ENCODE measurements around the gene NCS1.

The NCS1 gene

DNA sequence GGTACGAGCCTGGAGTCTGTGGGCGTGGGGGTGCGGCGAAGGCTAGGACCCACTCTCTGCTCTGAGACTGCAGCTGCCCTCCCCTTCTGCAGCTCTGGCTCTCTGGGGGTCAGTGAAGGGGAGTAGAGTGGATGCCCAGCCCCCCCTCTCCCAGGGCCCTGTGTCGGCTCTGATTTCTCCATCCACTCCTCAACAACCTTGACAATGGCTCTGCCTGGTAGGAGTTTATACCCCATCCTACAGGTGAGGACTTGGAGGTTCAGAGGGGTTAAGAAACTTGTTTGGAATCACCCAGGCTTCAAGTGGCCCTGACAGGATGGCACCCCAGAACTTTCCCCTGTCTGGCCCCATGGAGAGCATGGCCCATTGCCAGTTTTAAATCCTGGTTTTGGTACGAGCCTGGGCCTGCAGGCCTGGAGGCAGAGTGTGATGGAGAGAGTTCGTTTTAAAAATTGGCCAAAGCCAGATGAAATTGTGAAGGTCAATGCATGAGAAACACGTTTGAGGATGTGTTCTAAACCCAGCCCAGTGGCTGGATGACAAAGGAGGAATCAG, 22.3 kb downstream of the NCS1 start:
- DNase-seq (ENCODE audit: low read depth) = no peak

DNA sequence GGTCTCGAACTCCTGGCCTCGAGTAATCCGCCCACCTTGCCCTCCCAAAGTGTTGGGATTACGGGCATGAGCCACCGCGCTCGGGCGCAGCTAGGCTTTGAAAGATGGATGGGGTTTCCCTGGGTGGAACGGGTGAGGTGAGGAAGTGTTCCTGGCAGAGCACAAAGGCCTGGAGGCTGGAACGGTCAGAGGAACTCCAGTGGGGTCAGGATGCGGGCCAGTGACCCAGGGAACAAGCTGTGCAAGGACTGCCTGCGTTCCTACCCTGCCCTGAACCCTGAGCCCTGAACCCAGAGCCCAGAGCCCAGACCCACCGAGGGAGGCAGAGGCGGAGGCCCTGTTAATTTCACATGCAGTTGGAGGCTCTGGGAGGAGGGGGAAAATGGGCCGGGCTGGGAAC, 23.4 kb downstream of the NCS1 start:
- no peak for DNase-seq (ENCODE audit: low read depth)

DNA sequence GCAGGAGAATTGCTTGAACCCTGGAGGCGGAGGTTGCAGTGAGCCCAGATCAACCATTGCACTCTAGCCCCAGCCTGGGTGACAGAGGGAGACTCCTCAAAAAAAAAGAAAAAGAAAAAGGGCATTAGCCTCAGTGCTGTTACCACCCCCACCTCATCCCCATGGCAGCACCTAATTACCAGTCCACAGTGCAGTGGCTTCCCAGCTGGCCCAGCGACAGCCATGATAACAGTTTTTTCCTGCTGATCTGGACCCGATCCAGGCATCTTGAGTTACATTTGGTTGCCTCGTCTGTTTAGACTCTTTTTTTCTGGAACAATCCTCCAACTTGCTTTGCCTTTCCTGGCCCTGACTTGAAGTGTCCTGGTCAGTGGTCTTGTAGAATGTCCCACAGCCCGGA, 24.4 kb downstream of the NCS1 start:
- DNase-seq (ENCODE audit: low read depth) = no peak

DNA sequence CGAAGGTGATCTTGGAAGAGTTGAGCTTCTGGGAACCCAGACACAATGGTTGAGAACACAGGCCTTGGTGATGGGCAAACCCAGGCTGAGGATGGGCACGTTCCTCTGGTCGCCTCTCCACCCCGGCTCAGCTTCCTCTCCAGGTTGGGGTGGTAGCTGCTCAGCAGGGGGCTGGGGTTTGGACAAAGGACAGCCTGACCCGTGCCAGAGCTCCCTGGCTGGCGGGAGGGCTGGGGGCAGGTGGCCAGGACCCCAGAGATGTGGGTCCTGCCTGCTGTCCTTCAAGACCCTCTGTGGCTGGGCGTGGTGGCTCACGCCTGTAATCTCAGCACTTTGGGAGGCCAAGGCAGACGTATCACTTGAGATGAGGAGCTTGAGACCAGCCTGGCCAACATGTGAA, 25.2 kb downstream of the NCS1 start:
- DNase-seq (ENCODE audit: low read depth) = no peak

DNA sequence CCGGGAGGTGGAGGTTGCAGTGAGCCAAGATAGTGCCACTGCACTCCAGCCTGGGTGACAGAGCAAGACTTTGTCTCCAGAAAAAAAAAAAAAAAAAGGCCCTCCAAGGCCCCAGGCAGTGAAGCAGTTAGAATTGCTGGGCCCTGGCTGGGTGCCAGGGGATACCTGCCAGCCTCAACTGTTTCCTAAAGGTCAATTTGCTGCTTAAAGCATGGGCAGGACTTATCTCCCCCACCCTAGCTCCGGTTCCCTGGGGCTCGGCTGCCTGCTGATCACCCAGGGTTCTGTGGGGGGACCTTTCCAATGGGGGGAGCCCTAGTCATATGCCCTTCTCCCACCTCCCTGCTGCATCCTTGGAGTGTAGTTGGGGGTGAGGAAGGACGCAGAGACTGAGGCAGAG, 25.7 kb downstream of the NCS1 start:
- DNase-seq (ENCODE audit: low read depth) = no peak

DNA sequence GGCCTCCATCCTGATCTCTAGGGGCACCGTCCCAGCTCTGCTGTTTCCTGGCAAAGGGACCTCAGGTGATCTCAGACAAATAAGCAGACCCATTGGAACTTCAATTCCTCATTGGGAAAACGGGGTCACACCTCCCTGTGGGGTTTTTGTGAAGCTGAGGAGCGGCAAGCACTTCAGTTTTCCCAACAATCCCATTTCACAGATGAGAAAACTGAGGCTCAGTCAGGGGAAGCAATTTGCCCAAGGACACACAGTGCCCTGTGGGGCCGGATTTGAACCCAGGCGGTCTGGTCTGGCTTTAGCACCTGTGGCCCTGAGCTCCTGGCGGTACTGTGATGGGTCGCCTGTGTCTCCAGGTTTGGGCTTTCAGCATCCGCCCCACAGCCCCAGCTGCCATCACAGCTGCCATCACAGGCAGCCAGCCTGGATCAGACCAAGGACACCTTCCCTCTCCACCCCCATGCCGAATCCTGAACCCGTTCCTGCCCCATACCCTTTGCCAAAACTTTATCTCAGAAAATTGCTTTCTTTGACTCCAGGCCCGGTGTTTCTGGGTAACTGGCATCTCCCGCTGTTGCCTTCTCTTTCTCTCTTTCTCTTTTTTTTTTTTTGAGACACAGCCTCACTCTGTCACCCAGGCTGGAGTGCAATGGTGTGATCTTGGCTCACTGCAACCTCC, 26.4 kb downstream of the NCS1 start:
- DNase-seq (ENCODE audit: low read depth) = no peak

DNA sequence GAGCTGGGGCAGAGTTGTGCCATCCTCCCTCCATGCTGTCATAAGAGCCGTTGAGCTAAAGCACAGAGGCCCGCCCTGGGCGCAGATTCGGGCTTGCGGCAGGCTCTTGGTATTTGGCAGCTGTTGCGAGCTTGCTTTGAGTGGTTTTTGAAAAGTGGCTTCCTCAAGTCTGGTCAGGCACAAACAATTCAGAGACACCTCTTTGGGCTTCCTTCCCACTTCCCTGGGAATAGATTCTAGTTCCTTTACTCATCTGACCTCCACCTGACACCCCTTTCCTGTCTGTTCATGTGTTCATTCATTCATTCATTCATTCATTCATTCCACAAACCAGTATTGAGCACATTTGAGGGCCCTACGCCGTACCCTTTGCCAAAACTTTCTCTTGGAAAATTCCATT, 27.4 kb downstream of the NCS1 start:
- no peak for DNase-seq (ENCODE audit: low read depth)

DNA sequence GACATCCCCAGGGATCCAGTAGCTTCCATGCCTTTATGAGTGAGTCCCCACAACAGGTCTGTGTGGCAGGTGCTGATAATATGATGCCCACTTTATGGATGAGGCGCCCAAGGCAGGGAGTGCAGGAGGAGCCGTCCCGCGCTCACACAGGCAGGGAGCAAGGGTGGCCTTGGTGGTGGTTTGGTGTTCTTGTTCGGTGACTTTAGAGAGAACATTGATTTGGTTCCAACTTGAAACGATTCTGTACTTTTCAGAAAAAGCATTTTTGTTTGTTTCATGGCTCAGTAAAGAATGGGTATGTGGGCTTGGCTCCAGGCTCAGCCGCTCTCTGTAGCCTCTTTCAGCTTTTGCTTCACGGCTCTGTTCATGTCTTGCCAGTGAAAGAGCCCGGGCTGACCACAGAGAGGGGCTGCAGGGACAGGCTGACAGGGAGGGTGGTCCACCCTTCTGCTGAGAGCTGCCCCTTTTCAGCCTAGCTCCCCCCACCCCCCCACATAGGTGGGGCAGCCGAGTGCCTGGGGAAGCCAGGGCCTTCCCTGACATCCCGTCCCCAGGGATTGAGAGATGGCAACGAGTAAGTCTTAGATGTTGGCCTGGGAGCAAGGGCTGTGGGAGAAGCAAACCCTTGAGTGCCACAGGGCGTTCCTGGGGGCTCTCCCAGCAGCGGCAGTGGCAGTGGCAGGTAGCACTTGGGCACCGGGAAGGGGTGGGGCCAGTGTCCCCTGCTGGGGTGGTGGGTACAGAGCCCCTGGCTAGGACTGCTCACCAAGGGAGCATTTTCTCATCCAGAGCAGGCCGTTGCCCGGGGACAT, 28.0 kb downstream of the NCS1 start:
- no peak for DNase-seq (ENCODE audit: low read depth)

DNA sequence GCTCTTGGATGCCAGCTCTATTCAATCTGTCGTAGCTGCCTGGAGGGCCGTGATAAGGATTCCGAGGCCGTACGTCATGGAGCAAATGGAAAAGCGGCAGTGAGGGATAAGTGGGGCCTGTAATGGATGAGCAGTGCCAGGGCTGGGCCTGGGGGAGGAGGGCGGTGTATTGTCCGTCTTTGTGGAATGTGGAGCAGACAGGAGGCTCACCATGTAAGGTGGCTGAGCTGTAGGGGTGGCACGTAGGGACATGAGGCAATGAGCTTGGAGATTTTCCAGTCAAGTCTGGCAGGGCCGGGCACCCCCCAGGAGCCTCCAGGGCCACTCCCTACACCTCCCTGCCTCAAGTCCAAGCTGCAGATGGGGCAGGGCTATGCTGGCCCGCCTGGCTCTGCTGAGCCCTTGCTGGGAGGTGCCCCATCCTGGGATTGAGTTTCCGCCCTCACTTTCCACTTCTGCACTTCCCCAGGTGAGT, 29.2 kb downstream of the NCS1 start:
- no peak for DNase-seq (ENCODE audit: low read depth)

DNA sequence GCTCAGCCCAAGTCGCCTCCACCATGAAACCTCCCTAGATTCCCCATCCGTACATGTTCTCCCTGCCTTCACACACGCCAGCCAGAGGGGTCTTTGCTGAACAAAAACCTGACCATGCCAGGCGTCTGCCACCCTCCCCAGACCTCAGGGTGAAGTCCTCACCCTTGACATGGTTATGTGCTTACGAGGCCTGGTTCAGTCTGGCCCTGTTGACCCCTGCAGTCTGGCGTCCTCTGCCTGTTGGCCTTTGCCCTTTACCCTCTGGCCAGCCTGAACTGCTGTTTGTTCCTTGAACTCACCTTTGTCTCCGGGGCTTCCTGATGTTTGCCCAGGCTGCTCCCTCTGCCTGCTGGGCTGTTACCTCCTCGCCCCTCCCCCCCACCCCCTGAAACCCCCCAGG, 29.8 kb downstream of the NCS1 start:
- no peak for DNase-seq (ENCODE audit: low read depth)

DNA sequence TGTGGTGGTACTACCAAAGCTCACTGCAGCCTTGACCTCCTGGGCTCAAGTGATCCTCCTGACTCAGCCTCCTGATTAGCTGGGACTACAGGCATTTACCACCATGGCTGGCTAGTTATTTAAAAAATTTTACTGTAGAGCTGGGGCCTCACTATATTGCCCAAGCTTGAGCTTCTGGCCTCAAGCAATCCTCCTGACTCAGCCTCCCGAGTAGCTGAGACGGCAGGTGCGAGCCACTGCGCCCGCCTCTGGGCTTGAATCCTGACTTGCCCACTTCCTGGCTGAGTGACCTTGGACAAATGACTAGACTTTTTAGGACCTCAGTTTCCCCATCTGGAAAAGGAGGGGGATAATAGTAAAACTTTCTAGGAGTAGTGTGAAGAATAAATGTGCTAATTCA, 32.1 kb downstream of the NCS1 start:
- DNase-seq (ENCODE audit: low read depth) = no peak

DNA sequence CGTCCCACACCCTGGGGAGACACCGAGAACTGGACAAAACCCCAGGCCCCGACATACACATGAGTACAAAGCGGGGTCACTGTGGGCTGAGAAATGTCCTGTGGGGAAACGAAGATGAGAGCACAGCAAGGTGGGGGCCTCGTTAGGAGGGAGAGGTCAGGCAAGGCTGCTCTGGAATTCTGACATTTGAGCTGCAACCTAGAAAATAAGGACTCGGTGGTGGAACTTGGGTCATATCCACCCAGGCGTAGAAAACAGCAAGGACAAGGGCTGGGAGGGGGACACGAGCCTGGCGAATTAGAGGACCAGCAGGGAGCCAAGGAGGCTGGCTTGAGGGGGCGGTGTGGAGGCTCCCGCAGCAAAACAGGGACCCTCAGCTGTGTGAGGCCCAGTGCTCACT, 32.8 kb downstream of the NCS1 start:
- DNase-seq (ENCODE audit: low read depth) = no peak

DNA sequence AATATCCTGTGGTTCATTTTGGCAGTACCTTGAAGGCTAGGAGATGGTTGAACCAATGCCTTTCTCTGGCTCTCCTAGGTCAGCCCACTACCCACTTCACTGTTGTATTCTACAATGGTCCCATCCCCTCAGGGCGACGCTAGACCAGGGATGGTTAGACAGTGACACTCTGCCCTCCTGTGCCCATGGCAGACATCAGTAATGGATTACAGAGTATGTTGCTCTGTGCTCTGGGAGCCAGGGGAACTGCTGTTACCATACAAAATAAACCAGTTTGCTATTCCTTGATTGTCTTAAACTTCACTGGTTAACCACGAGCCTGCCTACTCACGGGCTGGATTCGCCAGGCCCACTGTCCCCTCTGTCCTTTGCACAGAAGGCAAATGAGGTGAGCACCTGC, 33.7 kb downstream of the NCS1 start:
- no peak for DNase-seq (ENCODE audit: low read depth)

DNA sequence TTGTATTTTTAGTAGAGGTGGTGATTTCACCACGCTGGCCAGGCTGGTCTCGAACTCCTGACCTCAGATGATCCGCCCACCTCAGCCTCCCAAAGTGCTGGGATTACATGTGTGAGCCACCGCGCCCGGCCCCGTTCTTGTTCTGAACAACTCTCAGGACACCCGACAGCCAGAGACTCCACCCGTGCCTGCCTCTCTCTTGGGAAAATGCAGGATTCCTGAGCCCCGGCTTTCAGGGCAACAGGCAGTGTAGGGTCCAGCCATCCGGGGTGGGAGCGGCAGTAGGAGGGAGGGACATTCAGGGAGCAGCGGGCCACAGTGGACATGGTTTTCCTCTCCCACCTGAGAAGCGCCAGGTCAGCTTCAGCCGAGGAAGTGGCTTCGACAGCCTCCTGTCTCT, 34.4 kb downstream of the NCS1 start:
- no peak for DNase-seq (ENCODE audit: low read depth)

DNA sequence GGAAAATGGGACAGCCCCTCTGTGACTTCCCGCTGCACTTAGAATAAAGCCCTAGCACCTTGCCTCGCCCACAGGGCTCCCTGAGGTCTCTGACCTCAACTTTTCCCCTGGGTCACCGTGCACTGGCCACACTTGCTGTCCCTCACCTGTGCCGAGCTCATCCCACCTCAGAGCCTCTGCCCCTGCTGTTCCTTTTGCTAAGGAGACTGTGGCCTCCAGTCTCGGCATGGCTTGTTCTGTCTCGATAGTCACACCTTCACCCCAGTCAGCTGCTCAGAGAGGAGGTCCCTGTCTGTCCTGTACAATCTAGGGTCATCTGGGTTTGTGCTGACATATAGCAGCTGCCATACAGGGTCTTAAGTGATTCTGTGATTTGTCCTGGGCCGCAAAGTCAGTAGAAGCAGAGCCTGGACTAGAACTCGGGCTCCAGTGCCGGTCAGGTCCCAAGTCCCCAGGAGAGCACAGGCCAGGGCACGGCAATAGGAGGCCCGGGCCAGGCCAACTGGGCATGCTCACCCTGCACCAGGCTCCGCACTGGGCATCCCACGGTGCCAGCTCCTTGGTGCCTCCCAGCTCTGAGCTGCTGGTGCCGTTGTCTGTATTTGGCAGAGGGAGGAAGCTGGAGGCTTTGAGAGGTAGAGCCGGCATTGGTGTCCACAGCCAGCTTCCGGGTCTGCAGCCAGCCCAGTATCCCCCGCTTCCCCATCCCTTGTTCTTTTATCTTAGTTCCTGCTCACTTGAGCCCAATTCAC, 35.2 kb downstream of the NCS1 start:
- DNase-seq (ENCODE audit: low read depth) = no peak

DNA sequence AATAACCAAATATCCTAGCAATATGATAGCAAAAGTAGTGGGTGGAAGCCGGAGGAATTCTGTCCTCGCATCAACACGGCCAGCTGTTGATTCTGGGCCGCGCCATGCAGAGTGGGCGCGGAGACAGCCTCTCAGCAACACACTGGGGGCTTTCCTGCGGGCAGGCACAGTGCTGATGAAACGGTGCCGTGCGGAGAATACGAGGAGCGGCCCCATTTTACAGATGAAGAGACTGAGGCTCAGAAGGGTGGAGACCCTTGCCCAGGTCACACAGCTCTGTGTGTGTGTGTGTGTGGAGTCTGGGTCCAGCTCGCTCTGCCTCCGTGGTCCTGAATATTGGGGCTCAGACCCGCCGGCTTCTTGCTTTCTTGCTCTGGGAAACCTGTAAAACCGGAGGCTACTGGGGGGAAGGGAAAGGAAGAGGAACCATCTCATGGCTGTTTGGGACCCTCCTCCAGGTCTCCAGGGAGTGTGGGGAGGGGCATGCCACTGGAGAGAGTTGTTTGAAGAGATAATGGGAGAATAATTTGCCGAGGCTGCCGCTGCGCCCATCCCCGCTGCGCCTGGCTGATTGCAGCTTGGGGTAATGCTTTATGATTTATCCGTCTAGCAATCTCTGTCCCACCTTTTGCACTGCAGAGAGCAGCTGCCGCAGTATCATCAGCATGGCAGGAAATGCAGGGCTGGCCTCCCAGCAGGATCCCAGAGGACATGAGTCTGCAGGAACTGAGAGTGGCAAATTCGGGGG, 36.6 kb downstream of the NCS1 start:
- no peak for DNase-seq (ENCODE audit: low read depth)

DNA sequence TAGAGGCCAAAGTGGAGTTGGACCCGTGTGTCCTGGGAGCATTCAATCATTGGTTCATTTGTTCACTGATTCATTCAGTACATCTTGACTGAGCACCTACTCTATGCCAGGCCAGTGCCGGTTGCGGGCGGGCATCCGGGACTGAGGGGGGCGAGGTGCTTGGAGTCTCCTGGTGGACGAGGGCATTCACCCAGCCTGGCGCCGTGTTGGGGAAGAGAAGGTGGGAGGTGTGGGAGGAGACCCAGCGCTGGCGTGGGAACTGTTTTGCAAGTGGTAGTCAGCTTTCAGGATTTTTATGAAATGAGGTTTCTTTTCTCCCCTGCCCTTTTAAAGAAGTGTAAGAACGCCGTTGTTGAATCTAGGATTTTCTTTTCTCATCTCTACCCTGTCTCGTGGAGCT, 37.2 kb downstream of the NCS1 start:
- DNase-seq (ENCODE audit: low read depth) = no peak

DNA sequence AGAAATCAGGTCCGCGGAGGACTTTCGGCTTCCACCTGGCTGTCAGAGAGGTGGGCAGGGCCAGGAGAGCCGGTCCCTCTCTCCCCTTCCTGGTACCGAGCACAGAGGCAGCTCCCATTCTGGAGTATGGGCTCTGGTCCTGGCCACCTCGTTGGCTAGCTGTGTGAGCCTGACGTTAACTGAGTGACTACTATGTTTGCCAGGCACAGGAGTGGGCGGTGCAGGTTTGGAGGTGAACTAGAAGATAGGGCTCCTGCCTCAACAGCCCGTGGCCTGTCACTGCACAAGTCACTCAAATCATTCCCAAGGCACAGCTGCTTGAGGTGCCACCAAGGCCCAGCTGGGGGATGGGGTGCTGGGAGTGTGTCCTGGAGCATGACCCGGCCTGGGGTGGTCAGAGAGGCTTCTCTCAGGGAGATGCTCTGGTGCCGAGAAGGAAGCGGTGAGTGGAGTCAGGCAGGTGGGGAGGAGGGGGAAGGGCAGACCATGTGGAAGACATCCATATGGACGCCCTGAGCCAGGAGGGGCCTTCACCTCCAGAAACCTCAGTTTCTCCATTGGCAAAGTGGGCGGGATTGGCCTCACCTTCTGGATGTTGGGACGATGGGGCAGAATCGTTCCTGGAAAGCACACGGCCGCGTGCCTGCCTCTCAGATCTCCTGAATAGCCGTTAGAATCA, 39.5 kb downstream of the NCS1 start:
- no peak for DNase-seq (ENCODE audit: low read depth)

DNA sequence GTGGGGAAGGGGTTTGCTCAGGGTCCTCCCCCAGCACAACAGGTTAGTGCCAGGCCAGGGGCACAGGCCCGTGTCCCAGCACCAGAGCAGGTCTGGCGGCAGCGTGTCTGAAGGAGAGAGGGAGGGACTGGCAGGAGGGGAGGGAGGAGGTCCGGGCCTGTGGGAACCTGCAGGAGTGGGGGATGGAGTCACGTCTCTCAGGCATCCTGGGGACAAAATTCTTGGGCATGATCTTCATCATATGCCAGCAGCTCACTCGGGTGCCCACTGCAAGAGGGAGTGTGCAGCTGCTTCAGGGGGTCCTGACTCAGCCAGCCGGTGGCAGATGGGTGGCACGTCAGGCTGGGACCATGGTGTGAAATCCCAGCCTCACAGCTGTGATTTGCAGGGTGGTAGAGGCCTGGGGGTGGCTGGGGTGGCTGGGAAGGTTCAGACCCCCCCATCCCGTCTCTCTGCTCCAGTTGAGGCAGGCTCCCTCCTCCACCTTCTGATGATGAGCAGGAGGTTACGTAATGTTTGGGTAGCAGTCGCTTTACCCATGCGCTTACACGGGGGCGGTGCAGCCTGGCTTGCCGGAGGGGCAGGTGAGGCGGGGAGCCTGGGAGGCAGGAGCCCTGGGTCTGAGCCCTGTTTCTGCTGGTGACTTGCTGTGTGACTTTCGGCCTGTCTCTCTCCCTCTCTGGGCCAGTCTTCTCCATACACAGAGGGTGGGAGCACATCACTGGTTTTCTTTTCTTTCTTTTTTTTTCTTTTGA, 40.5 kb downstream of the NCS1 start:
- no peak for DNase-seq (ENCODE audit: low read depth)

DNA sequence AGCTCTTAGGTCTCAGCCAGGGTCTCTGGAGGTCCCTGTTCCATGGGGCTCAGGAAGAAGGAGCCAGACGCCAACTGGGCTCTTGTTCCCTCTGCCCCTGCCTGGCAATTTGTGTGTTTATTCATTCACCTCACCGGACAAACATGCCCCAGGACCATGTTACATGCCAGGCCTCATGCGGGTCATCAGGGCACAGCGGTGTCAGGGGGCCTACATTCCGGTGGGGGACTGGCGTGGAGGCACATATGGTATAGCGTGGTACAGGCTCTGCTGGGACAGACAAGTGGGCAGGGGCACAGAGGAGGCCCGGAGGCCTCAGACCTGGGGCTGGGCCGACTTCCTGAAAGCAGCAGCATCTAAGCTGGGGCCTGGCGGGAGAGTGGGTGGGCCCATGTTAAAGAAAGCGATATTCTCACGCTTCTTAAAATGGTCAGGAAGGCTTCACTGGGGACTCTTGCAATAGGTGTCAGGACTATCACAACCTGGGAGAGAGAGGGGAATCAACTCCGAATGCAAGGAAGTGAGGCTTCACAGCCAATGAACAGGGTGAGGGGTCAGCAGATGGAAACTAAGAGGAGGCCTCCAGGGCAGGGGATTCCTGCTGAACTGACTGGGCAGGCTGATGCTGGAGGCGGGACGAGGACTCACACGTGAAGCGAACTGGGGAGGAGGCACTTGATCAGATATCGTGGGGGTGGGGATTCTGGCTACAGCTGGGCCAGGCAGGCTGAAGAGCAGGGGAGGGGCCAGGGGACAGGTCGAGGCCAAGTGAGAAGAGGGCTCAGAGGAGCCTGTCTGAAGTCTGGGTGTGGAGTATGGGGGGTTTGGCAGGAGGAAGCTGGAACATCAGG, 41.9 kb downstream of the NCS1 start:
- no peak for DNase-seq (ENCODE audit: low read depth)
